ENCODE results near the gene GPR162.

GPR162 gene

DNA sequence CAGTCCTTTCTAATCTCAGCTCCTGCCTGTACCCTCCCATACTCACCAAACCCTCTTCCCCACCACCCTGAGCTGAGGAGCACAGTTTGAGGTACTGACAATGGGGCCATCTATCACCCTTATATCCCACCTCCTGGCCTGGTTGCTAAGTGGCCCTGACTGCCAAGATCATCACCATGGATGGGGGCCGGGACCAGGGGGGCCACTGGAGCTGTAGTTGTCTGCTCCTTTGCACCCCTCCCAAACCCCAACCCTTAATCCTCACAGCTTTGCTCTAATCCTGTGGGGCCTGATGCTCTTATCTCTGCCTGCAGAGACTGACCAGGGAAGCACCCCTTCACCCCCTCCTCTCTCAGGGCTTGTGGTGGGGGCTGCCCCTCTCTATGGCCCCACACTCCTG, 18.7 kb downstream of the GPR162 start:
- H3K4me1 ChIP-seq (ENCODE audit: low read length), result peaks cover 11% of the 10 kb centered on the region
- H3K4me2 ChIP-seq (ENCODE audit: low read depth, low read length), result peak overlapping the region; percentile 56
- no peaks in the 10 kb centered on the region for H3K9me2 ChIP-seq (replicated peaks; ENCODE audit: insufficient read depth, low read length)
- no peak for TF ChIP-seq EZH2phosphoT487 (IDR thresholded peaks at IDR 0.05; ENCODE audit: low read length)
- no peak for TF ChIP-seq EZH2 (optimal IDR thresholded peaks at IDR 0.05; ENCODE audit: low read depth, low read length)
- DNase-seq, result no peak
- H3K9me3 ChIP-seq (replicated peaks; ENCODE audit: insufficient read depth, low read length), result no peaks in the 10 kb centered on the region
- no peaks in the 10 kb centered on the region for H3K27me3 ChIP-seq (replicated peaks; ENCODE audit: insufficient read depth, low read length)
- H3K79me2 ChIP-seq (ENCODE audit: low read length), result no peaks in the 10 kb centered on the region
- peak overlapping the region; percentile 72 for H2AFZ ChIP-seq (ENCODE audit: low read length)
- H3K36me3 ChIP-seq (replicated peaks; ENCODE audit: insufficient read depth, low read length), result no peaks in the 10 kb centered on the region
- H4K20me1 ChIP-seq (ENCODE audit: insufficient read depth, low read length), result no peaks in the 10 kb centered on the region
- no peaks in the 10 kb centered on the region for H3F3A ChIP-seq (ENCODE audit: insufficient read depth, low read length)
- H3K27ac ChIP-seq (ENCODE audit: low read length), result peak overlapping the region; percentile 25; the same call in 1 of the 2 replicates
- H3K9ac ChIP-seq (ENCODE audit: low read length), result peak overlapping the region; percentile 7; the same call in 1 of the 2 replicates
- no peak overlapping the region for H3K4me3 ChIP-seq (ENCODE audit: low read length)

- H3K9me2 ChIP-seq (replicated peaks; ENCODE audit: insufficient read depth, low read length), result no peaks in the 10 kb centered on the region
- H3K4me2 ChIP-seq (ENCODE audit: low read depth, low read length), result peak within 1 kb of the TSS; percentile 56
- no peaks in the 10 kb centered on the region for H4K20me1 ChIP-seq (ENCODE audit: insufficient read depth, low read length)
- H3K27ac ChIP-seq (ENCODE audit: low read length), result peak within 1 kb of the TSS; percentile 25; the same call in 1 of the 2 replicates
- H3K9ac ChIP-seq (ENCODE audit: low read length), result peak within 1 kb of the TSS; percentile 7; the same call in 1 of the 2 replicates
- TF ChIP-seq CTCF (IDR thresholded peaks at IDR 0.05; ENCODE audit: low read length) (no peak), EZH2phosphoT487 (IDR thresholded peaks at IDR 0.05; ENCODE audit: low read length) (no peak), EZH2 (optimal IDR thresholded peaks at IDR 0.05; ENCODE audit: low read depth, low read length) (no peak)
- H3F3A ChIP-seq (ENCODE audit: insufficient read depth, low read length), result no peaks in the 10 kb centered on the region
- no peak within 1 kb of the TSS for H3K4me3 ChIP-seq (ENCODE audit: low read length)
- peak within 1 kb of the TSS; percentile 72 for H2AFZ ChIP-seq (ENCODE audit: low read length)
- no peaks in the 10 kb centered on the region for H3K36me3 ChIP-seq (replicated peaks; ENCODE audit: insufficient read depth, low read length)
- no peaks in the 10 kb centered on the region for H3K27me3 ChIP-seq (replicated peaks; ENCODE audit: insufficient read depth, low read length)
- no peaks in the 10 kb centered on the region for H3K79me2 ChIP-seq (ENCODE audit: low read length)
- no peaks in the 10 kb centered on the region for H3K9me3 ChIP-seq (replicated peaks; ENCODE audit: insufficient read depth, low read length)
- H3K4me1 ChIP-seq (ENCODE audit: low read length), result peaks cover 11% of the 10 kb centered on the region
- DNase-seq, result no peak
Observed at GRCh38 chr12:6840761-6841515, 19.3 kb downstream of the GPR162 start, which contains the start of gene GNB3. TSS of gene GNB3 (plus strand) at chr12:6840925. CDS start at chr12:6841288, 363 bp downstream.

DNA sequence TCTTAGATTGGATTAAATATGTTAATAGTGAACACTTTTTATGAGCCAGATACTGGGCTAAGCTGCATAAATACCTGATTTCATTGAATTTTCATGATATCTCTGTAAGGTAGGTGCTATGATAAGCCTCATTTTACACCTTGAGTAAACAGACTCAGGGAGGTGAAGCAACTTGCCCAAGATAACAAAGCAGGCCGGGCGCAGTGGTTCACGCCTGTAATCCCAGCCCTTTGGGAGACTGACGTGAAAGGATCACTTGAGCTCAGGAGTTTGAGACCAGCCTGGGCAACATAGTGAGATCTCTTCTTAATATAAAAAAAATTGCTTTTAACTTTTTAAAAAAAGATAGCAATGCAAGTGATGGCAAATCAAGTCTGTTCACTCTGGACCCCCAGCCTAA, 20.5 kb downstream of the GPR162 start:
- Histone ChIP-seq H2AFZ (ENCODE audit: low read length) (no peak overlapping the region), H3K36me3 (replicated peaks; ENCODE audit: insufficient read depth, low read length) (no peaks in the 10 kb centered on the region), H3K27me3 (replicated peaks; ENCODE audit: insufficient read depth, low read length) (no peaks in the 10 kb centered on the region), H3F3A (ENCODE audit: insufficient read depth, low read length) (no peaks in the 10 kb centered on the region), H3K79me2 (ENCODE audit: low read length) (no peaks in the 10 kb centered on the region), H4K20me1 (ENCODE audit: insufficient read depth, low read length) (no peaks in the 10 kb centered on the region), H3K4me2 (ENCODE audit: low read depth, low read length) (no peak overlapping the region), H3K9ac (ENCODE audit: low read length) (no peak overlapping the region), H3K9me3 (replicated peaks; ENCODE audit: insufficient read depth, low read length) (no peaks in the 10 kb centered on the region), H3K4me3 (ENCODE audit: low read length) (no peak overlapping the region), H3K4me1 (ENCODE audit: low read length) (peaks cover 11% of the 10 kb centered on the region), H3K9me2 (replicated peaks; ENCODE audit: insufficient read depth, low read length) (no peaks in the 10 kb centered on the region), H3K27ac (ENCODE audit: low read length) (no peak overlapping the region)
- DNase-seq, result no peak
- TF ChIP-seq EZH2 (optimal IDR thresholded peaks at IDR 0.05; ENCODE audit: low read depth, low read length) (no peak), EZH2phosphoT487 (IDR thresholded peaks at IDR 0.05; ENCODE audit: low read length) (no peak), CTCF (IDR thresholded peaks at IDR 0.05; ENCODE audit: low read length) (no peak)

All from MM.1S (cell line).